RWPE1 (cell line): ENCODE measurements around the gene TSHZ2.

ENCODE experiments used
- CTCF ChIA-PET: fragments of 350-600 bp; sonication (Branson Sonifier 250); formaldehyde crosslinking; extraction: SDS; loops from one replicate; lab custom pipeline; 2021; lab: Yijun Ruan, JAX
- POLR2A ChIA-PET: fragments of 400-600 bp; formaldehyde crosslinking; extraction: SDS; loops from one replicate; lab custom pipeline; 2020; ENCODE audit warnings: antibody characterized with exemption; ENCODE audit not compliant: low non-redundant PET; lab: Yijun Ruan, JAX
- DNase-seq: peaks from one replicate; pipeline ENCODE4 v3.0.0; 2012; ENCODE audit warnings: low spot score
- H3K27ac ChIP-seq: fragments of 450-650 bp; 2 replicates; pipeline ENCODE4 v1.5.1; 2017
- CTCF ChIP-seq: fragments of 450-650 bp; conservative IDR thresholded peaks from 2 replicates; pipeline ENCODE4 v1.5.1; 2017; ENCODE audit warnings: low read depth, mild to moderate bottlenecking

Gene TSHZ2

DNA sequence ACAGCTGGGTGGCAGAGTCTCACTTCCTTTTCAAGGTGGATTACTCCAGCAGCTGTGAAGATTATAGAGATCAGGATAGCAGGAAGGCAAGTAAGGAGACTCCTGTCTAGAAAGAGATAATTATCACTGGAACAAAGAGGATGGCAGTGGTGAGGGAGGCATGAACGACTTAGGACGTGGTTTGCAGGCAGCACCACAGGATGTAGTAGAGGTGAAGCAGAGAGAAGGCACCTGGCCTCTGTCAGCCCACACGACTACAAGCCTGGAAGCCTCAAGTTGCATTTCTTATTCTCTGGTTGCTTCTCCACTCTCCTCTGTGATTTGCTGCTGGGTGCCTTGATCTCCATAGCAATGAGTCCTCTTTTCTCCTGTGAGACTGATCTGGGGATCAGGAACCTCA lies 62.7 kb downstream of the TSHZ2 start:
- DNase-seq, result no peak
- ChIA-PET POLR2A (no interaction called here), CTCF (no interaction called here)
- H3K27ac ChIP-seq, result no peak overlapping the region
- no peak for TF ChIP-seq CTCF

GRCh38 chr20:53036992-53037391 lies 64.8 kb downstream of the TSHZ2 start:
- no peak for TF ChIP-seq CTCF
- CTCF ChIA-PET, result interaction anchor here (0.6 kb wide), 2 partner anchors 10 to 192 kb away, joined by 3 read pairs; no protein-coding TSS in a partner anchor
- POLR2A ChIA-PET, result no interaction called here
- no peak for DNase-seq
- H3K27ac ChIP-seq, result no peak overlapping the region

DNA sequence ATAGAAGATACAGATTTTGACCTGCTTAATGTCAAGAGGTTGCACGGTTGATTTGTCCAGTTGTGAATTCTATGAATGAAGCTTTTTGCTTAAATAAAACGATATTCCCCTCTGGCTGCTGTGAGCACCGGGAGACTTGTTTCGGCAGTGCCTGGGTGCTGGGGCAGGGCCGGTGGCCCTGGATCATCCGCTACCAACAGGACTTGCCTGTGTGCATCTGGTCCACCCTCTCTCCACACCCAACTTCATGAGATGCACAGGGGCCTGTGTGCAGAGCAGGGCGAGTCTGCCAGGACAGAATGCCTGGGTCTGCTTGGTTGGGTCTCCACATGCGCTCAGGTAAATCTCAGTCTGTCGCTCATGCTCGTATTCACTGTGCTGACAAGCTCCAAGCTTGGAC lies 65.5 kb downstream of the TSHZ2 start:
- ChIA-PET POLR2A (no interaction called here), CTCF (interaction anchor here (1.0 kb wide), 1 partner anchor 35 kb away, joined by 3 read pairs; no protein-coding TSS in a partner anchor)
- TF ChIP-seq CTCF, result no peak
- H3K27ac ChIP-seq, result no peak overlapping the region
- no peak for DNase-seq

DNA sequence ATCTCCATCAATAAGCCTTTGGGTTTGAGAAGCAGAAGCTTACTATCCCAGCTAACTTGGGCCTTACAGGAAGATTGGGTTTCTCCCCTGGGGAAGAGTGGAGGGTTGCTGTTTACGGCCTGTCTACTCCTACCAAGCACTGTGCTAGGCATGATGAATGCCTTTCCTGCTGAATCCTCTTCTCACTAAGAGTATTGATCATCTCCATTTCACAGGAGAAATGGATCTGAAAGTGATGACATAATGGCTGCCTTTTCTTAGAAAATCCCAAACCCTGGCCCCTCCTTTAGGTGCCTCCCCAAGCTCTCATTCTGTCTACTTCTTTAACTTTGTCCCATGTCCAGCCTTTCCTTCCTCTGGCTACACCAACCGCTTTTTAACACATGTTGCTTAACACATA lies 66.1 kb downstream of the TSHZ2 start:
- ChIA-PET POLR2A (no interaction called here), CTCF (interaction anchor here (1.0 kb wide), 1 partner anchor 36 kb away, joined by 3 read pairs; no protein-coding TSS in a partner anchor)
- H3K27ac ChIP-seq, result no peak overlapping the region
- no peak for DNase-seq
- TF ChIP-seq CTCF, result no peak

GRCh38 chr20:53040693-53041589 lies 68.8 kb downstream of the TSHZ2 start:
- DNase-seq, result peak; percentile 35
- ChIA-PET POLR2A (no interaction called here), CTCF (no interaction called here)
- H3K27ac ChIP-seq, result no peak overlapping the region
- no peak for TF ChIP-seq CTCF

DNA sequence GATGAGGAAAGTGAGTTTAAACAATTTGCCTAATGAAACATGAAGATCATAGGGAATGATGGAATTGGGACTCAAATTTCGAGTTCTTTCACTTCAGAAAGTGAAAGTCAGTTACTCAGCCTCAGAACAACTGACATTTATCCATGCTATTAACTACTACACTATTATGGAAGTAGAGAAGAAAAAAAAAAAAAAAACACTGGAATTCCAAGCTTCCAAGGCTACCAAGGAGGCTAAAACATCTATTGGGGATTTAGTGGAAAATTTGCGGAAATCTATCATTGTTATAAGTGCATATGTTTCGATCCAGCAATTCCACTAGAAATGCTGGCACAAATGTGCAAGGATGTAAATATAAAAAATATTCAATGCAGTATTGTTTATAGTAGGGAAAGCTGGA lies 70.4 kb downstream of the TSHZ2 start:
- CTCF ChIA-PET, result no interaction called here
- no peak for DNase-seq
- TF ChIP-seq CTCF, result no peak
- POLR2A ChIA-PET, result no interaction called here
- no peak overlapping the region for H3K27ac ChIP-seq
